HG03159 (cell line): ENCODE measurements around the gene DLG2.
"Not testable (repeated sequence)": the region's sequence is repeated elsewhere in the genome, so short reads cannot be mapped to it uniquely, and the experiment has no call there.

ENCODE experiments used
- ATAC-seq: cut with Tn5 transposase; IDR thresholded peaks from one replicate; pipeline ENCODE4 v1.9.1; 2021; ENCODE audit warnings: mild to moderate bottlenecking, moderate library complexity; ENCODE audit not compliant: unreplicated experiment

The DLG2 gene

DNA sequence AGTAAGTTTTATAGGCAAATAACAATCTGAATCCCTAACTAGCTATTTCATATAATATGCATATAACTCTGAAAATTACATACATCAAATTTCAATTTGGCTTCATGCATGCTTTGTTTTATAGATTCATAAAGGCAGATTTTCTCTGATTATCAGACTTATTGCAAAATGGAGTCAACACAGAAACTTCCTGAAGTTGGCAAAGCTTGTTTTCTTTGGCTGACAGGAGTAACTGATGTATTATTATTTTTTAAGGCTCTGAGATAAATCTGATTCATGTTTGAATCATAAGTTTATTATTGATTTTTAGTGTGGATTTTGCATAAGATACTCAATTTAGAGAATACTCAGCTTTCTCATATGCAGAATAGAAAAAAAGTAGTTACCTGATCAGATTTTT is 1984.6 kb downstream of the DLG2 start:
- ATAC-seq, result no peak

DNA sequence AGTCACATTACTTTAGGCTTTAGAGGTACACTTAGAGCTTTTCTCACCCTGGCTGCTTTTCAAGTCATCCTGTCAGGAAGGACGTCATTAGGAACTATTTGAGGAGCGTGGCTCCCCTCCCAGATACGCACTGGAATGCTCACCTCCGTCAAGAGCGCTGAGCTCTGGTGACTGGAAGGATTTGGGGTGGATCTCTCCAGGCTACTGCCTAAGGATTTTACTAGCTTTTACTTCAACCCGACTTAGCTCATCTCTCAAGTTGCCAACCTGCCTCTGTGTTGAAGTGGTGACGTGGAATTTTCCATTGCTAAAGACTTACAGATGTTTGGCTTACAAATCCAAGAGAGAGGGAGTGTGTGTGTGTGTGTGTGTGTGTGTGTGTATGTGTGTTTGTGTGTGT is 1985.6 kb downstream of the DLG2 start:
- no peak for ATAC-seq

DNA sequence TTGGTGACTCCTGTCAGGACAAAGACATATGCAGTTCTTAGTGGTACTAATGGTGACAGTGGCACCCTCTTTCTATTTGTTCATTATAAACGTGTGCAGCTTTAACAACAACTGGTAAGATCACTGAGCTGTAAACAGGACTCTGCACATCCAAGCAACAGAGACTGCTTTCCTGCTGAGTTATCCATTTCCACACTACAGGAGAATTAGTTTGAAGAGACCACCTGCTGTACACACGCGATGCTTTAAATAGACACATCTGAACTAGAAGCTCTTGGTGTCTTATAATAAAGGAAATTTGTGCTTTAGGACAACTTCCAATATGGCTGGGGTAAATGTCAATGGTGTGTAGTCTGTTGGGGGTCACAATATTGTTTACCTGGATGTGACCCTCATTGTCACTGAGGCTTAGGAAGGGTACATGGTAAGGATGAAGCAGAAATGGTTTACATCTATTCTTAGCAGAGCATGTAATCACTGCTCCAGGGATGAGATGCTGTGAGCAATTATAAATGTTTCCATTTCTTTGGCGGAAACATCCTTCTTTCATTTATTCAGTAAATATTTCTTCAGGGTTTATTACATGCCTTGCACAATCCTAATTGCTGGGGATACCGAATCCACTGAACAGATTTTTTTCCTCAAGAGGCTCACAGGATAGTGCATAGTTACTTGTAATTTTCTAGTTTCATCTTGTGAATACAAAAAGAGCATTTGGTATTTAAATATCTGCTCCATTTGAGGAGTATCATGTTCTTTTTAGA is 1987.0 kb downstream of the DLG2 start:
- no peak for ATAC-seq

DNA sequence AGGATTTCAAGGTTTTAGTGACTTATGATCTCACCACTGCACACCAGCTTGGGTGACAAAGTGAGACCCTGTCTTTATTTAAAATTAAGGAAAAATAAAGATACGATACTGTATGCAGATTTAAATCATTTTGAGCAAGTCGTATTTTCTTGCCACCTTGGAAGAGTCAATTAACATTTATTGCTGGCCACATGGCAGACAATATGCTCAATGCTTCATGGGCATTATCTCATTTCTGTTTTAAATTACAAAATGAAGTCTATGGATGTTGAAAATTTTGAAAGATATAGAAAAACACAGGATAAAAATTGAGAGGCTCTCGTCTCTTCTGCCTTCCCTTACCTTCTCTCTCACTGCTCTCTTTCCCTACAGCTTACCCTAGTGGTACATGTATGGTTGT is 1992.0 kb downstream of the DLG2 start:
- ATAC-seq, result no peak

DNA sequence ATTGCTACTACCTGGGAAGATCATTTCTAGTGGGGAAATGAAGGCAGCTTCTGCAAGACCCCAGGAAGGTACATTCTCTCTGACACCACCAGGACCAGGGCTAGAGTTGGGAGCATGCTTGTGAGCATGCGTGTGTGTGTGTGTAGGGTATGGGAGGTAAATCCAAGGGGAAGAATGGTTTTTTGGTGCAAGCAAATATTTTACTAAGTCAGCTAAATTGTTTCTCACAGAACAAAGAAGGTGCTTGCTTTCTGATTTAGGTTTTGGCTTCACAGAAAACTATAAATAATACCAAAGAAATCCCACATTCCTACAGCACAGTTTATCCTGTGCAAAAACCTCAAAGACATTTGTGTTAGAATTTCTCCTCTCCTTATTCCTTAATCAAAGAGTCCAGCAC is 1996.9 kb downstream of the DLG2 start:
- no peak for ATAC-seq

DNA sequence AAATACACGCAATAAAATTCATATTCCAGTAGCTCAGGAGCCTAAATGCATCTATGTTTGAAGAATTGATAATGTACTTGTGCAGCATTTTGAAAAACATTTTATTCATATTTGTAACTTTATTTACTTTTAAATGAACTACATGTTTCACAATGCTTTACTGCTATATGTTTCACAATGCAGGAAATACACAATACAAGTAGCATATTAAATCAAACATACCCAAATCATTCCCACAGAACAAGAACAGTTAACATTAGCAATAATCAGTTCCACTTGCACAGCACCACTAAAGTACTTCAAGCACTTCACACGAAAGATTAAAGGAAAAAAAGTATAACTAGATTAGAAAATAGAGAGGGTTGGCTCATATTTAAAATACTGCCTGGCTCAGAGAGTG is 1997.4 kb downstream of the DLG2 start:
- ATAC-seq, result no peak

DNA sequence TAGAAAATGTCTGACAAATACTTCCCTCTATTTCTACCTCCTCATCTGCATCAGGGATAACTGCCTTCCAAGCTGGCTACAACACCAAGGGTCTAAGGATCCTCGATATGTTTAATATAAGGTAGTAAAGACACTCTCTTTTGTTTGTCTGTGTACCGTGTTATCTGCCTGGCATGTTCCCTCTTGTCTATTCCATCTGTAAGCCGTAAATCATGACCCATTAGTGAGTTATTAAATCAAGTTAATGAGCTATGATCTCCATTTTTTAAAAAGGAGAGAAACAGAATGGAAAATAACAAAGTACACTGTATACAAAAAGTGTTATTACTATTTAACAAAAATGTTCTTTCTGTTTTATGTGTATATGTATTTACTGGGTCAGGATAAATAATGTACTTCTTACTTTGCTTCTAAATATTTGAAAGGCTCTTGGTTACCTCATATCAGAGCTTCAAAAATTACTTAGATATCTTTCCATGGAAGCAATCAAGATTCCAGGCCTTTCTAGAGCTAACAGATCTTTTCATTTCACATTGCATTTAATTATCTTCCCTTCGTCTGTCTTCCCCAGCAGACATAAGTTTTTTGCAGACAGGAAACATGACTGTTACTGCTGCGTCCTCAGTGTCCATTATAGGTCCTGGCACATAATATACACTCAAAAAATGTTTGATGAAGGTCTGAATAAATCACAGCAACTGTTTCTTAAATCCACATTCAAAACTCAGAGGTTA is 1998.4 kb downstream of the DLG2 start:
- ATAC-seq, result no peak

DNA sequence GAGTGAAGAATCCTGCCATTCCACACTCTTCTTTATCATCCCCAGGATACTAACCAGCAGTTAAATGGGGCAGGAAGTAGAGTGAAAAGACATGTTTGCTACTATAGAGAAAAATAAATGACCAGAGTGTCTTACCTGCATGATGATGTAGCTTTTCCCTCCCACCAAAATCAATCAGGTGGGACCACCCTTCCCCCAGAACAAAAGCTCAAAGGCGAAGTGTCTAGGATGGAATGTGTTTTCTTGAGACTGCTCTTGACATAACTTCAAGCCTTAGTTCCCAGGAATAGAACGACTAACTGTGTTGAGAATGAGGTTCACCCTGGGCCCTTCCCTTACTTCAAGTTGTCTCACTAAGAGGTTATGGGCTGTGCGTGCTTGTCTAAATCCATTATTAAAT is 2001.8 kb downstream of the DLG2 start:
- ATAC-seq, result no peak

DNA sequence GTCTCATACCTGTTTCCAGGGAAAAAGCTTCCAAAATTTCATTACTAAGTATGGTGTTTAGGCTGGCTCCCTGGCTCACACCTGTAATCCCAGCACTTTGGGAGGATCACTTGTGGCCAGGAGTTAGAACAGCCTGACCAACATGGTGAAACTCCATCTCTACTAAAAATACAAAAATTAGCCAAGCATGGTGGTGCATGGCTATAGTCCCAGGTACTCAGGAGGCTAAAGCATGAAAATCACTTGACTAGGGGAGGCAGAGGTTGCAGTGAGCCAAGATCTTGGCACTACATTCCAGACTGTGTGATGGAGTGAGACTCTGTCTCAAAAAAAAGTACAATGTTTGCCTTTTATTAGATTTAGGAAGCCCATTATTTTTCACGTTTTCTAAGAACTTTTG is 2009.5 kb downstream of the DLG2 start:
- ATAC-seq, result no peak

DNA sequence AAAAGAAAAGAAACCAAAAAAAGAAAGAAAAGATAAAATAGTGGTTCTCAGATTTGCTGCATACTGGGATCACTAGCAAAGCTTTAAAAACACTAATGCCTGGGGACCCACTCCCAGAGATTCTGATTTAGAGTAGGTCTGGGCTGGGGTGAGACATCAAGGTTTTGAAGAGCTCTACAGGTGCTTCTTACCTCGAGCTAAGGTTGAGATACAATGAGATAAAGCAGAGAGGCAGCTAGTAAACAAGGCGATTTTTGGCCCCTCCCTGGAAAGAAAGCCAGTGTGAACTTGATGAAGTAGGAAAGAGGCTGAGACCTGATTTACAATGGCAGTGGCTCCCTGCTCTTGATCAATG is 2013.4 kb downstream of the DLG2 start:
- peak; percentile 15 for ATAC-seq

DNA sequence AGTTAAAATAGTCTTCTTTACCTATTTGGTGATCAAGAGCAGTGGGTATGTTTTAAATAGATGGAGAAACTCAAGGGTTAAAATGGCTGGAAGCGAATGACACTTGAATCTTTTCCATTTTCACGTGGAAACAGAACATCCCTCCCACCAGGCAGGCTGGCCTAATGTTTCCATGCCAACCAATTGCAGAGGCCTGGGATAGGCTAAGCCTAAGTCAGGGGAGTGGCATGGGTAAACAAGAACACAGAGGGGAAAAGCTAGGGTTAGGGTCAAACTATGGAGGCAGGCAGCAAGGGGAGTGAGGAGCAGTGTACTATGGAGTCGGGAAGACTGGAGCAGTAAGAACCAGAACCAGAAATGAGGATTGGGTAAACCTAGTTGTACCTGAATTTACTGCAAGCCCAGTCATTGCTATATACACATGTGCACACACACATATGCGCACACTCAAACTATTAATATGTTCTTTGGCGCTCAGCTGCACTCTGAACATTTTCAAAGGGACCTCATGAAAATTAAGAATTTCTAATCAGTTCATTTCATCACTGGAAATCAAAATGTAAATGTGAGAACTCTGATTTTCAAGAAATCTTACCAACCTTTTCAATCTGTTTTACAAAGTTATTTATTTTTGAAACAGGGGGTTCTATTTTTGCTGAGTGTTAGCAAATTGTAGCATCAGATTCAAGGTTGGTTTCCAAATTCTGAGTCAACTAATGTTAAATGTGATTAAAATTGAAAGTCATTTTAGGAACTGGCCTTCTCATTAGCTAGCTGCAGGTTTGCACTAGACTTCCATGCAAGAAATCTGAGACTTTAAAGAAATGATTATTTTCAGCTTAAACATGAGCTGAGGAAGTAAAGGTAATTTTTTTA is 2014.0 kb downstream of the DLG2 start:
- ATAC-seq, result peak; percentile 94

DNA sequence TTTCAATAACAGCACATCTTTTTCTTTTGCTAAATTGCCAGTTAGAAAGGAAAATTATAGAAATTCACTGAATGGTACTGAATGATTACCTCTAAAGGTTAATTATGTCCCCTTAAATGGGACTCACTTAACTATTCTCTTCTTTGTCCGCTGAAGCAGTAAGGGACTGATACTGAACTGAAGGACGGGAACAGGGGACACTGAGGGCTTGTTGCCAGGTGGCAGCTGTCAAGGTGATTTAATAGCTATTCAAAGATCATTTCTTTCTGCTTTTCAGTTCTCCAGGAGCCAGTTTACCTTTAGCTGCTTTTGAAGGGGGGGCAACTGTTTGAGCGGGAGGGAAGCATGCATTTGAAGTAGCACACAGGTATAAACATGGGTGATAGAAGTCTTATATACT is 2015.5 kb downstream of the DLG2 start:
- no peak for ATAC-seq

DNA sequence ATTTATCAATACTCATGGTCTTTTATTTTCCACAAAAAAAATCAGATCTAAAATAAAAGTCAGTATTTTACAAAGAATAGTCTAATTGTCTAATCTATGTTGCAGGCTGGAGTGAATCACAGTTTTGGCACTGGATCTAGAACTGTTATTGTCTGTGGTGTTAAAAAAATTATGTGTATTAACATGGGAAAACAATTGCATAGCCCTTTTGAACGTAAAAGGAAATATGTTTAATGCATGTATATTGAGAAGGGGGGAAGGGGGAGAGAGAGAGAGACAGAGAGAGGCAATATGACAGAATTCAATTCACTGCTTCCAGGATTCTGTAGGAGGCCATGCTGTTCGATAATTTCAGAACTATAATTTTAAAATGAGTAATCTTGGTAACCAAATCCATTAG is 2016.1 kb downstream of the DLG2 start:
- ATAC-seq, result no peak

DNA sequence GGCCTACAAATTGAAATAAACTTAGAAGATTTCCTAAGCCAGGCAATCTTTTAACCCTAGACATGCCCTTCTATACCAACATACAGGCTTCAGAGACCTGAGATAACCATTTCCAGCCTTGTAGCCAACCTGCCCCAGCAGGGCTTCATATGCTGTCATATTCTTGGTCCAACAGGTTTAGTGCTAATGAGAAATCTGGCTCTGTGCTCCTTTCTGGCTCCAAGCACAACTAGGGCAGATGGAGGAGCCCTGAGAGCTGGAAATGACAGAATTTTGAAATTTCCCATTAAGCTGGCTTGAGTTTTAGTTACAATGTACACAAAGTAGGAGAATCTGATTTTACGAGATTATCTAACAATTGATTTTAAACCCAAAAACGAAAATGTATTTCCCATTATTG is 2018.0 kb downstream of the DLG2 start:
- no peak for ATAC-seq

DNA sequence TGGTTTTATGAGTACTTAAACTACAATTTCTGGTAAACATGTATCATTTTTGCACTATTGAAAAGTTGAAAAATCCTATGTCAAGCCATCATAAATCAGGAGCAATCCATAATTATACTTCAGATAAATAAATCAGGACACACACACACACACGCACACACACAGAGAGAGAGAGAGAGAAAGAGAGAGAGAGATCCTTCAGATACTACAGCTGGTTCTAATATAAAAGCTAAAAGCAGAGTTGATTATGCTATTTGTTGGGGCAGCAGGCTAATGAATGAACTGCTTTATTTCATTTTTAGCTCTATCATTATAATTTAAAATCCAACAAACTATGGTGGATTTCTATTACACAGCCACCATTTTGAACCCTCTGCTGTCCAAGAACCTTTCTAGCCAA is 2018.6 kb downstream of the DLG2 start:
- no peak for ATAC-seq

DNA sequence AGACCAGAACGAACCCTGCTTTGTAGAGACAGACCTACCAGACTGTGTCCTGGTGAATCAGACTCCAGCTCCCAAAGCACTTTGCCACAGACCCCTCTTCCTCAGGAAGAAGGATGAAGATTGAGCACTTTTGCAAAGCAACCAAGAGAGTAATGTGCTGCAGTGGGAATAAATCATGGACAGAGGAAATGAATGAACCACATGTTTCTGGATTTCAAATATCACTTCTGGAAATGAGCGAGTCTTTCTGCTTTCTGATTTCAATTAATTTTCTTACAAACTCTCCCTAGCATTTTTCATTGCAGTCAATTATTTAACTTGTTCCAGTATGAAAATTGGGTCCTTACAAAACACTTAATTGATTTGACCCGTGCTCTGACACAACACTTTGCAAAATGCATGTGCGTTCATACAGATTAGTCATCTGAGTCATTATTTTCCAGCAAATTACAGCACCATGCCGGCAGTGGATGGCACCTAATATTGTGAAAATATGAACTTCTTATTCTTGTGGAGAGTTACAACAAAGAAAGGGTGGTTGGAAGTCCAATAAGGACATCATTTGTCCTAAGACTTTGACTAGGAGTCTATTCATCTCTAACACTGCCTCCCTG is 2025.1 kb downstream of the DLG2 start:
- ATAC-seq, result no peak

DNA sequence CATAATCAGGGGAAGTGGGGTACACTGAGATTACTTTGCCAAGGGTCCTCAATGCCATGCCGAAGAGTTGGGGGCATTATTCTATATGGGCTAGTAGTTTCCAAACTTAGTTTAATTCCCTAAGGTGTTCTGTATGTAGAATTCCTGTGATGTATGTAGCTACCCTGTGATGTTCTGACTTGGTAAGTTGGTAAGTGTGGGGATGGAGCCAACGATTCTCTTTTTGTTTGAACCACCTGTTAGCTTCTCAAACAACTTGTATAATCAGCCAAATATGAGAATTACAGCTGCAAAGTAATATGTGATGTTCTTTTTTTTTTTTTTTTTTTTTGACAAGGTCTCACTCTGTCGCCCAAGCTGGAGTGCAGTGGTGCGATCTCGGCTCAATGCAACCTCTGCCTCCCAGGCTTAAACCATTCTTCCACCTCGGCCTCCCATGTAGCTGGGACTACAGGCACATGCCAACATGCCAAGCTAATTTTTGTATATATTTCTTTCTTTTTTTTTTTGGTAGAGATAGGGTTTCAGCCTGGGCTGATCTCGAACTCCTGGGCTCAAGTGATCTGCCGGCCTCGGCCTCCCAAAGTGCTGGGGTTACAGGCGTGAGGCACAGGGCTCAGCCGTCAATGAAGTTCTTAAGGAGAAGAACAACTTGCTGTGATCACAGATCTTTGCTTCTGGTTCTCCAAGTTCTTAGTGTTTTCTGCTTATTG is 2025.8 kb downstream of the DLG2 start:
- no peak for ATAC-seq

DNA sequence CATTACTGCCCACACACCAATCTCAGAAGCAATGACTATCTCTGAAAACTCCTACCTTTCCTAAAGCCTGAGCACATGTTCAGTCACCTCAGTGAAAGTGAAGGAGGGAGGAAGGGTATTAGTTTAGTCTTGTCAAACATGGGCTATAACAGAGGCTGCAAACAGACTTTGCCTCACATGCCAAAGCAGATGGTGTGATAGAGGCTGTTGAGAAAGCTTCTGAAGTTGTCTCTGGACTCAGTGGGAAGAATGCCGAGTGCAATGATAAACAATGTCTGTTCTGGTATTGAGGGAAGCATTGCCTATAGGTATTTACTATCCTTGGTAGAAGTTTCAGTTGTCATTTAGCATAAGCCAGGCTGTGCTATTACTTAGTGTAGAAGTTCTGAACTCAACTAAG is 2026.5 kb downstream of the DLG2 start:
- no peak for ATAC-seq

DNA sequence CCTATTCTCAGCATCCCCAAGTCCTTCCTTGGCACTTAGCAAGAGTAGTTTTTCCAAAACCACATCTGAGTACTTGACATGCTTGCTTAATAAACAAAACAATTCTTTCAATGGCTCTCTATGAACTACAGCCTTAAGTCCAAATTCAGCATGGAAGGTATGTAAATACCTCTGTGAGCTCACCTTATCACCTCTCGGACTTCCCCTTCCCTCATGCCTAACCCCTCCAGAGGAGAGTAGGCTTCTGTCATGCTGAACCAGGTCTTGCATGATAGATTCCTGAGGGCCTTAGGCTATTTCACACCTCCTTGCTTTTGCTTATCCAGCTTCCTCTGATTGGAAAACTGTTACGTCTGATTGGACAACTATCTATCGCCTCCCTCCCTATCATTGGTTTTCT is 2028.1 kb downstream of the DLG2 start:
- no peak for ATAC-seq

DNA sequence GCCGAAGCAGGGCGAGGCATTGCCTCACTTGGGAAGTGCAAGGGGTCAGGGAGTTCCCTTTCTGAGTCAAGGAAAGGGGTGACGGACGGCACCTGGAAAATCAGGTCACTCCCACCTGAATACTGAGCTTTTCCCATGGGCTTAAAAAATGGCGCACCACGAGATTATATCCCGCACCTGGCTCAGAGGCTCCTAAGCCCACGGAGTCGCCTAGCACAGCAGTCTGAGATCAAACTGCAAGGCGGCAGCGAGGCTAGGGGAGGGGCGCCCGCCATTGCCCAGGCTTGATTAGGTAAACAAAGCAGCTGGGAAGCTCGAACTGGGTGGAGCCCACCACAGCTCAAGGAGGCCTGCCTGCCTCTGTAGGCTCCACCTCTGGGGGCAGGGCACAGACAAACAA is 2039.3 kb downstream of the DLG2 start:
- ATAC-seq, result not testable (repeated sequence)
